GM23338 (cell line): ENCODE data around the gene WDR20. TPM values are rescaled to one million over a fixed set of nuclear protein-coding genes. Genes with fewer than 3 reads are reported as not detected.

Experiments used
- ATAC-seq: fragments of 200-7000 bp; cut with Tn5 transposase; 3 replicates; pipeline ENCODE4 v1.9.1; 2020
- DNase-seq: peaks from one replicate; pipeline ENCODE4 v3.0.0-alpha.2; 2015; ENCODE audit warnings: low spot score
- H2AFZ ChIP-seq: fragments of 200-600 bp; sonication (generic); 2 replicates; pipeline ENCODE4 v1.8.0; 2016; ENCODE audit warnings: antibody characterized with exemption, mild to moderate bottlenecking, moderate library complexity
- H3F3A ChIP-seq: fragments of 200-600 bp; sonication (generic); replicated peaks from 2 replicates; pipeline ENCODE4 v1.8.0; 2017; ENCODE audit warnings: antibody characterized with exemption, mixed run types, low read depth
- H3K27ac ChIP-seq: fragments of 200-600 bp; sonication (generic); 2 replicates; pipeline ENCODE4 v1.6.1; 2016; ENCODE audit warnings: low read depth
- H3K27me3 ChIP-seq: fragments of 200-600 bp; sonication (generic); 2 replicates; pipeline ENCODE4 v1.8.0; 2016; ENCODE audit warnings: mild to moderate bottlenecking, mixed run types, moderate library complexity; ENCODE audit not compliant: insufficient read depth
- H3K36me3 ChIP-seq: fragments of 200-600 bp; sonication (generic); 2 replicates; pipeline ENCODE4 v1.8.0; 2016; ENCODE audit warnings: mild to moderate bottlenecking; ENCODE audit not compliant: insufficient read depth
- H3K4me1 ChIP-seq: fragments of 200-600 bp; sonication (generic); 2 replicates; pipeline ENCODE4 v1.8.0; 2016; ENCODE audit warnings: mild to moderate bottlenecking, moderate library complexity; ENCODE audit not compliant: insufficient read depth
- H3K4me2 ChIP-seq: fragments of 200-600 bp; sonication (generic); 2 replicates; pipeline ENCODE4 v1.7.1; 2017; ENCODE audit warnings: mixed run types
- H3K4me3 ChIP-seq: fragments of 200-600 bp; sonication (generic); 2 replicates; pipeline ENCODE4 v1.6.1; 2016; ENCODE audit warnings: mixed run types
- H3K79me2 ChIP-seq: fragments of 200-600 bp; sonication (generic); replicated peaks from 2 replicates; pipeline ENCODE4 v1.8.0; 2017; ENCODE audit warnings: mild to moderate bottlenecking; ENCODE audit not compliant: insufficient read depth
- H3K9me2 ChIP-seq: fragments of 200-600 bp; sonication (generic); 2 replicates; pipeline ENCODE4 v1.8.0; 2017; ENCODE audit not compliant: insufficient read depth
- H4K20me1 ChIP-seq: fragments of 200-600 bp; sonication (generic); replicated peaks from 2 replicates; pipeline ENCODE4 v1.8.0; 2017; ENCODE audit warnings: mild to moderate bottlenecking; ENCODE audit not compliant: insufficient read depth
- H3K27ac Mint-ChIP-seq: 2 replicates; pipeline ENCODE4 v1.8.0; 2020; ENCODE audit warnings: inconsistent platforms, mild to moderate bottlenecking, moderate library complexity, mixed read lengths
- H3K27me3 Mint-ChIP-seq: 3 replicates; pipeline ENCODE4 v1.8.0; 2022; ENCODE audit warnings: low read depth, mild to moderate bottlenecking, moderate library complexity, mixed read lengths, inconsistent platforms; ENCODE audit not compliant: insufficient read depth, poor library complexity
- H3K36me3 Mint-ChIP-seq: 3 replicates; pipeline ENCODE4 v1.8.0; 2021; ENCODE audit warnings: low read depth, mild to moderate bottlenecking, inconsistent platforms, moderate library complexity, mixed read lengths
- H3K4me1 Mint-ChIP-seq: 3 replicates; pipeline ENCODE4 v1.8.0; 2020; ENCODE audit warnings: mild to moderate bottlenecking, inconsistent platforms, mixed read lengths
- H3K4me3 Mint-ChIP-seq: 3 replicates; pipeline ENCODE4 v1.8.0; 2021; ENCODE audit warnings: moderate library complexity, mild to moderate bottlenecking, inconsistent platforms, mixed read lengths
- H3K9me3 Mint-ChIP-seq: 3 replicates; pipeline ENCODE4 v1.8.0; 2020; ENCODE audit warnings: moderate library complexity, mild to moderate bottlenecking, inconsistent platforms, mixed read lengths
- ETS1 ChIP-seq: IDR thresholded peaks from 2 replicates; pipeline ENCODE4 v1.6.1; 2016; ENCODE audit warnings: antibody characterized with exemption
- EZH2 ChIP-seq: fragments of 200-600 bp; sonication (generic); IDR thresholded peaks from one replicate; pipeline ENCODE4 v1.8.0; 2017; ENCODE audit warnings: antibody characterized with exemption, mild to moderate bottlenecking, low read depth; ENCODE audit not compliant: unreplicated experiment
- EZH2phosphoT487 ChIP-seq: fragments of 200-600 bp; sonication (generic); IDR thresholded peaks from one replicate; pipeline ENCODE4 v1.8.1; 2018; ENCODE audit warnings: antibody characterized with exemption; ENCODE audit not compliant: unreplicated experiment
- JUNB ChIP-seq: IDR thresholded peaks from one replicate; pipeline ENCODE4 v1.6.1; 2016; ENCODE audit warnings: antibody characterized with exemption; ENCODE audit not compliant: unreplicated experiment
- NANOG ChIP-seq: IDR thresholded peaks from 2 replicates; pipeline ENCODE4 v1.6.1; 2016; ENCODE audit warnings: antibody characterized with exemption, borderline replicate concordance
- POLR2AphosphoS5 ChIP-seq: IDR thresholded peaks from 2 replicates; pipeline ENCODE4 v1.6.1; 2016; ENCODE audit warnings: antibody characterized with exemption, low read depth
- REST ChIP-seq: IDR thresholded peaks from one replicate; pipeline ENCODE4 v1.6.1; 2018; ENCODE audit warnings: antibody characterized with exemption; ENCODE audit not compliant: unreplicated experiment
- STAT1 ChIP-seq: IDR thresholded peaks from one replicate; pipeline ENCODE4 v1.6.1; 2016; ENCODE audit warnings: antibody characterized with exemption; ENCODE audit not compliant: unreplicated experiment
- ZNF114 ChIP-seq: fragments of 250-450 bp; sonication (Bioruptor Pico); IDR thresholded peaks from 2 replicates; pipeline ENCODE4 v1.5.0; 2020; ENCODE audit warnings: mild to moderate bottlenecking, moderate library complexity
- ZNF331 ChIP-seq: fragments of 250-450 bp; sonication (Bioruptor Pico); IDR thresholded peaks from 2 replicates; pipeline ENCODE4 v1.5.0; 2020; ENCODE audit warnings: low read depth, mild to moderate bottlenecking, moderate library complexity
- ZNF462 ChIP-seq: fragments of 250-450 bp; sonication (Bioruptor Pico); IDR thresholded peaks from 2 replicates; pipeline ENCODE4 v1.5.0; 2020; ENCODE audit warnings: mild to moderate bottlenecking, moderate library complexity
- polyA plus RNA-seq: library from polyadenylated mRNA; unstranded; fragments of >200 nt; fragmentation: Nextera tagmentation; extraction: Ambion mirVana; gene quantifications from 2 replicates; pipeline ENCODE4 v1.2.1, GENCODE V29; 2016
- total RNA-seq: library from RNA; depleted of rRNA; stranded (reverse); fragments of >200 nt; shearing (Covaris generic); gene quantifications from 2 replicates; pipeline ENCODE4 v1.2.3, GENCODE V29; 2014

The WDR20 gene
- total and polyA plus RNA-seq, 2 experiments from 2014 or later = 17.9 to 21.0 TPM

- no peak overlapping the region for H3K27ac ChIP-seq
- H3K27me3 Mint-ChIP-seq = peaks cover 3% of the 10 kb centered on the region
- no peaks in the 10 kb centered on the region for H3F3A ChIP-seq
- H3K27ac Mint-ChIP-seq = no peak overlapping the region
- no peak overlapping the region for H2AFZ ChIP-seq
- no peaks in the 10 kb centered on the region for H4K20me1 ChIP-seq
- no peaks in the 10 kb centered on the region for H3K36me3 ChIP-seq
- no peaks in the 10 kb centered on the region for H3K27me3 ChIP-seq
- H3K9me2 ChIP-seq = no peaks in the 10 kb centered on the region
- no peak overlapping the region for H3K4me3 ChIP-seq
- H3K79me2 ChIP-seq = no peaks in the 10 kb centered on the region
- H3K4me2 ChIP-seq = no peak overlapping the region
- H3K4me1 ChIP-seq = peaks cover 21% of the 10 kb centered on the region
- peaks cover 18% of the 10 kb centered on the region for H3K9me3 Mint-ChIP-seq
- ATAC-seq = no peak
- no peak overlapping the region for H3K4me3 Mint-ChIP-seq
- TF ChIP-seq EZH2 (no peak), ETS1 (no peak), ZNF462 (no peak)
- H3K36me3 Mint-ChIP-seq = peaks cover 21% of the 10 kb centered on the region
- DNase-seq = no peak
- H3K4me1 Mint-ChIP-seq = peaks cover 17% of the 10 kb centered on the region
Observed at GRCh38 chr14:102121567-102121966, 18.1 kb upstream of the WDR20 start.

- no peak overlapping the region for H3K4me2 ChIP-seq
- H3K9me3 Mint-ChIP-seq = no peaks in the 10 kb centered on the region
Observed at GRCh38 chr14:102124419-102124818, 15.3 kb upstream of the WDR20 start.

More at GRCh38 chr14:102124419-102124818, 15.3 kb upstream of the WDR20 start:
- no peaks in the 10 kb centered on the region for H3K27me3 ChIP-seq
- no peaks in the 10 kb centered on the region for H3K9me2 ChIP-seq
- Mint-ChIP-seq H3K36me3 (no peaks in the 10 kb centered on the region; the same call in 2 of the 3 replicates), H3K4me3 (no peak overlapping the region), H3K27ac (no peak overlapping the region), H3K27me3 (no peaks in the 10 kb centered on the region), H3K4me1 (peaks cover 20% of the 10 kb centered on the region)
- H3K27ac ChIP-seq = no peak overlapping the region
- H3K4me3 ChIP-seq = no peak overlapping the region
- no peaks in the 10 kb centered on the region for H4K20me1 ChIP-seq
- DNase-seq = no peak
- no peak overlapping the region for H2AFZ ChIP-seq
- no peak for ATAC-seq
- no peaks in the 10 kb centered on the region for H3K79me2 ChIP-seq
- H3F3A ChIP-seq = no peaks in the 10 kb centered on the region
- TF ChIP-seq EZH2phosphoT487 = no peak
- TF ChIP-seq POLR2AphosphoS5 = no peak
- TF ChIP-seq ZNF114 (CRISPR knock-in tag) = no peak
- TF ChIP-seq REST = no peak
- no peak for TF ChIP-seq ZNF331 (CRISPR knock-in tag)
- TF ChIP-seq NANOG = no peak
- no peak for TF ChIP-seq JUNB
- TF ChIP-seq STAT1 = no peak
- no peaks in the 10 kb centered on the region for H3K36me3 ChIP-seq
- peaks cover 21% of the 10 kb centered on the region for H3K4me1 ChIP-seq
